Measurements from ENCODE around the gene ZNF827.

The ZNF827 gene

DNA sequence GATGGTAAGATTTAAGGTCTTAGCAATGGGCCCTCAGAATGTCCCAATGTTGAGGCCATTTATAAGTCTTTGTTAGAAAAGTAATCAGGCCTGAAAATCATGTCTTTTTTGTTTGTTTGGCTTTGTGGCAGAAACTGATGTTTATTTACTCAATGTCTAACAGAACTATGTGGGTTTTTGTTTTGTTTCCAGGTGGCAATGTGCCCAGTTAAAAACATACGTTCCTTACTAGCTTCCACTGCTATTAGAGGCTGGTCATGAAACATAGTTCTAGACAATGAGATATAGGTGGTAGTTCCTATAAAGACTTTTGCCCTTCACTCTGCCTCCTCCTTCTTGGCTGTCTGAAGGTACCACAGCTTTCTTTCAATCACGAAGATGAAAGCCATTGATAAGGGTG lies 149.9 kb downstream of the ZNF827 start:
- DNase-seq: no peak

- no peak for DNase-seq
Measured at GRCh38 chr4:145786830-145787229, 151.8 kb downstream of the ZNF827 start.

- DNase-seq: no peak
Measured at GRCh38 chr4:145786261-145786660, 152.4 kb downstream of the ZNF827 start.

GRCh38 chr4:145785391-145786008 lies 153.1 kb downstream of the ZNF827 start:
- no peak for DNase-seq

DNA sequence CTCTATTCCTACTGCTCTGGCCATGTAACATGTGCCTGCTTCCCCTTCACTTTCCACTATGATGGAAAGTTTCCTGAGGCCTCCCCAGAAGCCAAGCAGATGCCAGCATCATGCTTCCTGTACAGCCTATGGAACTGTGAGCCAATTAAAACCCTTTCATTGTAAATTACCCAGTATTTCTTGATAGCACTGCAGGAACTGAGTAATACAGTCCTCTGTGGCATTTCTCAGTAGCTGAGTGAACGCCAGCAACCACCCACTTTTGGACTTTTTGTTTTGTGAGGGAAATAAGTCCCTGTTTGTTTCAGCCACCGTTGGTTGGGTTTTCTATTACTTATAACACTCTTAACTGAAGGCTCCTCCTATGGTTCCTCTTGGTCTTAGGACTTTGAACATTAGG lies 154.6 kb downstream of the ZNF827 start:
- no peak for DNase-seq

DNA sequence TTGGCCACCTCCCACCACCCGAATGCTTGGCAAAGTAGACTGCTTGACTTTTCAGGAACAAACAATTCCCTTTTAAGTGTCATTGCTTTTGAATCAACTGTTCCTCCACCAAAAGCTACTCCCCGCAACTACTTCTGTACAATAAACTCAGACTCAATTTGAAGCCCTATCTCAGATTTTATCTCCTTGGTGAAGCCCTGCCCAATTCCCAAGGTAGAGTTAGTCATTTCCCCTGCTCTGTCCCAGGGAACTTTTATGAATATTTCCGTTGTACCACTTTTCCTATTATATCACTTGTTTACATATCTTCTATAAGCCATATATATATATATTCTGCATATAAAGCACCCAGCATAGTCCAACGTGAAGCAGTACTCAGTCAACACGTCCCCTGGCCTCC lies 155.9 kb downstream of the ZNF827 start:
- no peak for DNase-seq

DNA sequence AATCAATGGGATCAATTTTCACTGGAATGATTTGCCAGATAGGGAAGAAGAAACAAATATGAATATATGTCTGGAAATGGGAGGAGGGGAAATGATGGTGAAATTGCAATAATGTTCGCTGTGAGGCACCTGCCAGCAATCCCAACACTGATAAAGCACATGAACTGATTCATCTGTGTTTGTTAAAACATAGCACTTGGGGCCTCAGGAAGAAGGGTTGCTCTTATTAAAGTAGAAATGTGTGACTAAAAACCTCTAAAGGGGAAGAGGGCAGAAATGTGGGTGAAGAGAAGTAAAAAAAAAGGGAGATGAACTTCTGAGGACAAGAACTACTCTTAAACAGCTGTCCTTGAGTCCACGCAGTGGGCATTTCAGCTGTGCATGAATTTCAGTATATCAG lies 157.3 kb downstream of the ZNF827 start:
- no peak for DNase-seq

- no peak for DNase-seq
Measured at GRCh38 chr4:145779319-145779801, 159.3 kb downstream of the ZNF827 start.

GRCh38 chr4:145776208-145776607 lies 162.4 kb downstream of the ZNF827 start:
- no peak for DNase-seq

DNA sequence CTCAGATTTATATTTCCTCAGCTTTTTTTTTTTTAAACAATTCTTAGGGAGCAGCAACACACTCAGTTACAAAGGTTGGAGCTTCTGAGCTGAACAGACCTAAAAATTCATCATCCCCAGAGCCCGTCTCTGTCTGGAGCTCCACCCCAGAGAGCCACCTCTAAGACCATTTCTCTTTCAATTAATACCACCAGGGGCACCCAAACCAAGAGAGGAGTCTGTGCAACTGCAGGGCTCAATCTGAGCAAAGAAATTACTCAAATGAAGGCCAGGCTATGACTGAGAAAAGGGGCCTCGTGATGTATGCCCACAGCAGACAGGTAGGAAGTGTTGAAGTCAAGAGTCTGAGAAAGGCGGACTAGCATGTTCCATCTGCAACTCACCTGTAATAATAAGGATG lies 163.2 kb downstream of the ZNF827 start:
- DNase-seq: no peak

- no peak for DNase-seq
Measured at GRCh38 chr4:145774473-145774872, 164.2 kb downstream of the ZNF827 start.

DNA sequence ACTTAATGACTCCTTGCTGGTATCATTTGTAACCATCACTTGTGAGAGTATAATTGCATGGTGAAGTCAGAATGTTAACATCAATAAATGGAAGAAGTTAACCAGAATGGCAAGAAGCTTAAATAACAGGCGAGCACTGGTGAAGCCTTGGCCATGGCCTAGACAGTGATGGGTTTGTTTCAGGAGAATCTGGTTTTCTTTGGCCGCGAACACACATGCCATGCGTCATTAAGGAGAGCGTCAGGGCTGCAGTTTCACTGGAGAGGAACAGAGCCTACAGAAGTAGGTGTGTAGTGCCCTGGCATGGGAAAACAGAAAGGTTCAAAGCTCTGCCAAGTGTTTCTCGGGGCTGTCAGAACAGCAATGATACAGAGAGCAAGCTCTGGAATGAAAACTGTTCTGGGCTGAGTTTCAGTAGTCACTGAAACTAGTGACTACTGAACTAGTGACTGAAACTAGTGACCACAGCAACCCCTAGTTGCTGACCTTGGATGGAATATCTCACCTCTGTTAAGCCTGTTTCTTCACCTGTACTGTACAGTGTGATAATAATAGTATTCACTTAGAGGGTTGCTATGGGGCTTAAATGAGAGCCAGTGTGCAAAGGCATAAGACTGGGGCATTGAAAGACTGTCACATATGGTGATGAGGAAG lies 164.9 kb downstream of the ZNF827 start:
- no peak for DNase-seq

- DNase-seq: no peak
Measured at GRCh38 chr4:145772347-145772746, 166.3 kb downstream of the ZNF827 start.

GRCh38 chr4:145770124-145770523 lies 168.5 kb downstream of the ZNF827 start:
- DNase-seq: no peak

DNA sequence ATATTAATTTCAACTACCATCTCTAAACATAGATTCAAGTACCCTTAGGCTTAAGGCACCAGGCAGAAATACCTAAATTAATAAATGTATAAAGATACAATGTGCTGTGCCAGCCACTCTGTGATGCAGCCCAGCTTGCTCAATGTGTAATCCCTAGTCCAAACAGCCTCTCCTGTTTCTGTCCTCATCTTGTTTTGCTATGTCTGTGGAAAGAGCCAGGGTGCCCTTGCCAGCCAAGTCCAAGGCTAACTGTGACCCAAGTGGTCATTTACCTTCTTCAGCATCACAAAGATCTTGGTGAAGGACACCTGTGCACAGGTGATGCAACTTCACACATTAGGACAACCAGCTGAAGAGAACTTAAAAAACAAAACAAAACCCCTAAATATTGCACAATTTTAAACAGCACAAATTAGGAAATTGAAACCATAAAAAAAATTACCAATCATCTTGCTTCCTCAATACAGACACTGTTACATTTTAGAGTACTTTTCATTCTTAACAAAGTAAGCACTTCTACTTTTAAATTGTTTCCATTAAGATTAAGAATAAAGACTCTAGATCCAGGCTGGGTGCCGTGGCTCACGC lies 169.1 kb downstream of the ZNF827 start:
- DNase-seq: no peak

- DNase-seq: no peak
Measured at GRCh38 chr4:145766273-145766672, 172.3 kb downstream of the ZNF827 start.

DNA sequence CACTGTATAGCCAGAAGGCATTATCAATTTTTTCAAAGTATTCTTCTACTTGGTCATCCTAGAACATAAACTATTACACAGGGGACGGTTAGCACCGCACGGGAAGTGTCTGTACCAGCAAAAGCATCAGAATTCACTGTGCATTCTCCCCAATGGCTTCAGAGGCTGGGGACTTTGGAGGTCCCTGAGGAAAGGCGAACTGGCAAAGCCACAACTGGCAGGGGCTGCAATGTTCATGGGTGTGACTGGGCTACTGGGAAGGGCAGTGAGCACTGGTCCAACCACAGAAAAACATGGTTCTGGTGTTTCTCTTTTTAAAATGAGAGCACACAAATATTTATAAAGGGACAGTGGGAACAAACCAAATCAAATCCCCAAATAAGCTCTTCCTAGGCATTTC lies 175.2 kb downstream of the ZNF827 start:
- no peak for DNase-seq

GRCh38 chr4:145762719-145763118 lies 175.9 kb downstream of the ZNF827 start:
- DNase-seq: no peak

- DNase-seq: no peak
Measured at GRCh38 chr4:145760961-145761929, 177.4 kb downstream of the ZNF827 start.

DNA sequence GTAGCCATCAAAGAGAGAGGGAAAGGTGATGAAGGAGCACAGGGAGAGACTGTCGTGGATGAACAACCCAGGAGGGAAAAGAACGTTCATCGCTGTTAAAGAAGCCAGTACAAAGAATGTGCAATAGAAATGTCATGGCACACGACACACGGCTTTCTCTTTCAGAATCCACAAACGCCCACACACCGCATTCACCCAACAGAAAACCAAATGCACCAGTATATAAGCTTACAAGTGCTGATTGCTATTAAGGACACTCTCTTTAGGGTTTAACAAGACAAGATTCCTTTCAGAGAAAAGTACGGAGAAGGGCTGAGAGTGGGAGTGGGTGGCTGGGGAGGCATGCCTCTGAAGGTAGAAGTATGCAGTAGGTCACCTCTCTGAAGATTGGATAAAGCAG lies 178.4 kb downstream of the ZNF827 start:
- no peak for DNase-seq

DNA sequence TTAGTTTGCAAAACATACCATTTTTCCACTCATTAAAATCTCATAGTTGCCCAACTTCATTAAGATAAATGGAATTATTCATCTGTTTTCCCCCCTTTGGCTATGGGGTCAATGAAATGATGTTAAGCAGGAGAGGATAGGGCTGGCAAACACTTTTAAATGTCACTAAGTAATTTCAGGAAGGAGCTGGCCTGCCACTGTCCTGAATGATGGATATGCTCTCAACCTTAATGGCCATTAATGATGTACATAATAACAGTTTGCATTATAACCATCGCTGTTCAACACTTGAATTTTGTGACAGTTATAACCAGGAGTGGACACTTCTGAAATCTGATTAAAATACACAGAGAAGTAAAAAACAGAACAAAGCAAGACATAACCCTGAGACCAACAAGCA lies 181.4 kb downstream of the ZNF827 start:
- no peak for DNase-seq

GRCh38 chr4:145756244-145756643 lies 182.4 kb downstream of the ZNF827 start:
- DNase-seq: no peak

GRCh38 chr4:145755802-145756201 lies 182.8 kb downstream of the ZNF827 start:
- DNase-seq: no peak

Data from stimulated activated CD4-positive, alpha-beta T cell treated with anti-CD3 and anti-CD28 coated beads, Interleukin-4, amount 100 ng/mL, for 4 hours (primary cell).